Peyer's patch (tissue), 4 donors: ENCODE results near the gene RSU1. TPM values are rescaled to one million over a fixed set of nuclear protein-coding genes. Genes with fewer than 3 reads are reported as not detected.

Experiments
- DNase-seq, 3 donors: peaks; one replicate each; pipeline ENCODE4 v3.0.0-alpha.2; 2017 to 2019
- H3K27ac ChIP-seq, 4 donors: fragments of 200-600 bp; sonication (generic); one replicate each; pipeline ENCODE4 v1.5.1; 2016 to 2019
- H3K27me3 ChIP-seq, 2 donors: fragments of 200-600 bp; sonication (generic); one replicate each; pipeline ENCODE4 v1.5.1; 2019
- H3K36me3 ChIP-seq, 3 donors: fragments of 200-600 bp; sonication (generic); one replicate each; pipeline ENCODE4 v1.5.1; 2016 to 2019
- H3K4me1 ChIP-seq, 4 donors: fragments of 200-600 bp; sonication (generic); one replicate each; pipeline ENCODE4 v1.5.1; 2016 to 2019
- H3K4me3 ChIP-seq, 4 donors: fragments of 200-600 bp; sonication (generic); 1 replicate in 3 of 4; 2 replicates in 1 of 4; pipeline ENCODE4 v1.5.1; 2016 to 2019; ENCODE audit warnings: mild to moderate bottlenecking in 1 of 4
- H3K9me3 ChIP-seq, 4 donors: fragments of 200-600 bp; sonication (generic); one replicate each; pipeline ENCODE4 v1.5.1; 2016 to 2019; ENCODE audit warnings: mild to moderate bottlenecking in 1 of 4
- CTCF ChIP-seq, 6 experiments: fragments of 450-650 bp in 4 of 6; fragments of 200-600 bp in 2 of 6; sonication (generic) in 1 of 6; IDR thresholded peaks; one replicate each; pipeline ENCODE4 v1.5.1; 2017 to 2019; ENCODE audit warnings: antibody characterized with exemption in 6 of 6, mild to moderate bottlenecking in 3 of 6, moderate library complexity in 1 of 6
- POLR2A ChIP-seq, 2 donors: fragments of 450-650 bp; IDR thresholded peaks; one replicate each; pipeline ENCODE4 v1.5.1; 2017; ENCODE audit warnings: antibody characterized with exemption in 2 of 2, mild to moderate bottlenecking in 2 of 2, moderate library complexity in 2 of 2
- total RNA-seq, 4 donors: library from RNA; depleted of rRNA; stranded (reverse); fragments of >200 nt; gene quantifications; one replicate each; pipeline ENCODE4 v1.1.0, GENCODE V29; 2016

RSU1 gene
- total RNA-seq, 4 donors from 2014 or later = 14.5 to 31.4 (median 23.5) TPM

GRCh38 chr10:16737420-16737819, 79.8 kb downstream of the RSU1 start:
- TF ChIP-seq CTCF (IDR thresholded peaks at IDR 0.05) (no peak), POLR2A (IDR thresholded peaks at IDR 0.05) (no peak)
- Histone ChIP-seq H3K9me3 (no peaks in the 10 kb centered on the region), H3K27ac (no peak overlapping the region), H3K4me1 (no peaks in the 10 kb centered on the region), H3K36me3 (no peaks in the 10 kb centered on the region), H3K27me3 (no peaks in the 10 kb centered on the region), H3K4me3 (no peak overlapping the region)
- DNase-seq = no peak

GRCh38 chr10:16735671-16736070, 81.6 kb downstream of the RSU1 start:
- DNase-seq = no peak
- Histone ChIP-seq H3K4me1 (no peaks in the 10 kb centered on the region), H3K4me3 (no peak overlapping the region), H3K27me3 (no peaks in the 10 kb centered on the region), H3K36me3 (no peaks in the 10 kb centered on the region), H3K9me3 (no peaks in the 10 kb centered on the region), H3K27ac (no peak overlapping the region)
- TF ChIP-seq POLR2A (IDR thresholded peaks at IDR 0.05) = no peak

GRCh38 chr10:16732376-16732775, 84.8 kb downstream of the RSU1 start:
- Histone ChIP-seq H3K27me3 (no peaks in the 10 kb centered on the region), H3K9me3 (no peaks in the 10 kb centered on the region), H3K36me3 (no peaks in the 10 kb centered on the region), H3K4me1 (no peaks in the 10 kb centered on the region), H3K4me3 (no peak overlapping the region), H3K27ac (no peak overlapping the region)
- DNase-seq = no peak
- TF ChIP-seq POLR2A (IDR thresholded peaks at IDR 0.05) (no peak), CTCF (IDR thresholded peaks at IDR 0.05) (no peak)

- Histone ChIP-seq H3K27ac (no peak overlapping the region), H3K36me3 (no peaks in the 10 kb centered on the region), H3K4me1 (no peaks in the 10 kb centered on the region), H3K27me3 (no peaks in the 10 kb centered on the region), H3K4me3 (no peak overlapping the region), H3K9me3 (no peaks in the 10 kb centered on the region)
- TF ChIP-seq CTCF (IDR thresholded peaks at IDR 0.05) (no peak), POLR2A (IDR thresholded peaks at IDR 0.05) (no peak)
- no peak for DNase-seq
Observed at GRCh38 chr10:16728266-16728665, 89.0 kb downstream of the RSU1 start.

GRCh38 chr10:16727666-16728065, 89.6 kb downstream of the RSU1 start:
- Histone ChIP-seq H3K27me3 (no peaks in the 10 kb centered on the region), H3K36me3 (no peaks in the 10 kb centered on the region), H3K4me3 (no peak overlapping the region), H3K27ac (no peak overlapping the region), H3K4me1 (no peaks in the 10 kb centered on the region), H3K9me3 (no peaks in the 10 kb centered on the region)
- no peak for DNase-seq
- TF ChIP-seq POLR2A (IDR thresholded peaks at IDR 0.05) = no peak
- TF ChIP-seq CTCF (IDR thresholded peaks at IDR 0.05) = no peak

- Histone ChIP-seq H3K9me3 (no peaks in the 10 kb centered on the region), H3K4me1 (no peaks in the 10 kb centered on the region), H3K27me3 (no peaks in the 10 kb centered on the region), H3K4me3 (no peak overlapping the region), H3K36me3 (no peaks in the 10 kb centered on the region), H3K27ac (no peak overlapping the region)
- DNase-seq = no peak
- TF ChIP-seq POLR2A (IDR thresholded peaks at IDR 0.05) (no peak), CTCF (IDR thresholded peaks at IDR 0.05) (no peak)
Observed at GRCh38 chr10:16724509-16724908, 92.7 kb downstream of the RSU1 start.
